Suprapubic skin (tissue), 3 donors: ENCODE data around the gene PTPRN2.

Source experiments
- CTCF ChIP-seq, 2 donors: fragments of 200-600 bp in 1 of 2; fragments of 450-650 bp in 1 of 2; sonication (generic) in 1 of 2; IDR thresholded peaks; one replicate each; pipeline ENCODE4 v1.5.1; 2016 to 2019; ENCODE audit warnings: antibody characterized with exemption in 2 of 2, mild to moderate bottlenecking in 1 of 2, moderate library complexity in 1 of 2
- EP300 ChIP-seq: sonication (generic); formaldehyde crosslinking; IDR thresholded peaks from one replicate; pipeline ENCODE4 v1.6.1; 2017; ENCODE audit warnings: antibody characterized with exemption
- POLR2A ChIP-seq, 2 donors: fragments of 450-650 bp; IDR thresholded peaks; one replicate each; pipeline ENCODE4 v1.6.1; 2017; ENCODE audit warnings: antibody characterized with exemption in 2 of 2, mild to moderate bottlenecking in 2 of 2, moderate library complexity in 2 of 2

GRCh38 chr7:158560386-158560785 lies 27.2 kb downstream of the PTPRN2 start:
- no peak for TF ChIP-seq CTCF (IDR thresholded peaks at IDR 0.05)
- TF ChIP-seq POLR2A (IDR thresholded peaks at IDR 0.05) = no peak
- no peak for TF ChIP-seq EP300
